HG03025 (cell line): ENCODE results near the gene ZBTB47.

Source experiments
- ATAC-seq: cut with Tn5 transposase; IDR thresholded peaks from one replicate; pipeline ENCODE4 v1.9.1; 2021; ENCODE audit warnings: mild to moderate bottlenecking, moderate library complexity; ENCODE audit not compliant: unreplicated experiment, low FRiP score

Gene ZBTB47

DNA sequence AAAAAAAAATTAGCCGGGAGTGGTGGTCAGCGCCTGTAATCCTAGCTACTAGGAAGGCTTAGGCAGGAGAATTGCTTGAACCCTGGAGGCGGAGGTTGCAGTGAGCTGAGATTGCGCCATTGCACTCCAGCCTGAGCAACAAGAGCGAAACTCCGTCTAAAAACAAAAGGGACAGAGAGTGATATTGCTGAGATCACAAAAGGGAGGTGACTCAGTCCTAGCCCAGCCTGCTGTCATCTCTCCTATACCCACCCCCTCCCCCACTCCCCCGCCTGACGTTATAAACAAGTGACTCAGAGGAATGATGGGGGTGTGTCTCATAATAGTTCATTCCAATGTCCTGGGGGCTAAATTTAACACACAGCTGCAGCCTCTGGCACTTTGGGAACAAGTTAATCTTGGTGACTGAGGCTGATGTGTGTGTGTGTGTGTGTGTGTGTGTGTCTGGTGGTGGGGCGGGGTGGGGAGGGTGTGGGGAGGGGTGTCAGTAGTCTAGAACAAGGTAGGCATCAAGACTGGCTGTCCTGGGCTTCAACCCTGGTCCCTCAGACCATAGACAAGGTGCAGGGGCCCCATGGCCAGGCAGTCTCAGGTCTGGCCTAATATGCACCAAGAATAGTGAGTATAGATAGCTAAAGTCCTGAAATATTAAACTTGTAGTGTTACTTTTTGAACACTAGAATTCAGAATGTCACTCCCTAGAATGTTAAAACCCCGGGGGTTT, 30.5 kb downstream of the ZBTB47 start:
- no peak for ATAC-seq

DNA sequence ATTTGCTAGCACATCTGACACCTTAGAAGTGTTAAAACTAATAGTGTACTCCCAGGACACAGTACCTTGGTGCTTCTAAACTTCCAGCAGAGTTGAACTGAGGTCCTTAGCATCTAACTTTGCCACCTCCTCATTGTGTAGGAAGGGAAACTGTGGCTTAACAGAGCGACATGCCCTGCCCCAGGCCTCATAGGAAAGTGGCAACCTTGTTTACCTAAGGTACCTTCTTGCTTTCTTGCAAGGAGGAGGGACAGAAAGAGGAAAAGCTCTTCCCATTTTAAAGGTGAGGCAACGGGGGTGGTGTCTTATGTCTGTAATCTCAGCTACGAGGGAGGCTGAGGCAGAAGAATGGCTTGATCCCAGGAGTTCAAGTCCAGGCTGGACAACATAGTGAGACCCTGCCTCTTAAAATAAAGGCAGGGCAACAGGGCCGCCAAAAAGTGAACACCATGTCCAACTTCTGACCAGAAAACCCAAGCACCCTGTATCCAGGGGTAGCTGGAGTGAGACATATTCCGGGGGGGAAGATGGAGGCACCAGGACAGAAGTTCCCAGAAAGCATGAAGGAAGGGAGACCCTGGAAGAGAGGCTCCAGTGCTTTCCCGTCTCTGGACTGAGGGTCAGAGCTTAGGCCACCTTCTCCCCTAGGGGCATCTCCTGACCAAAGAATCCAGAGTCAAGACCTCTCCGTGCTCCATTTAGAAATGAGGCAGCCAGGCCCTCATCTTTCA, 31.3 kb downstream of the ZBTB47 start:
- no peak for ATAC-seq

DNA sequence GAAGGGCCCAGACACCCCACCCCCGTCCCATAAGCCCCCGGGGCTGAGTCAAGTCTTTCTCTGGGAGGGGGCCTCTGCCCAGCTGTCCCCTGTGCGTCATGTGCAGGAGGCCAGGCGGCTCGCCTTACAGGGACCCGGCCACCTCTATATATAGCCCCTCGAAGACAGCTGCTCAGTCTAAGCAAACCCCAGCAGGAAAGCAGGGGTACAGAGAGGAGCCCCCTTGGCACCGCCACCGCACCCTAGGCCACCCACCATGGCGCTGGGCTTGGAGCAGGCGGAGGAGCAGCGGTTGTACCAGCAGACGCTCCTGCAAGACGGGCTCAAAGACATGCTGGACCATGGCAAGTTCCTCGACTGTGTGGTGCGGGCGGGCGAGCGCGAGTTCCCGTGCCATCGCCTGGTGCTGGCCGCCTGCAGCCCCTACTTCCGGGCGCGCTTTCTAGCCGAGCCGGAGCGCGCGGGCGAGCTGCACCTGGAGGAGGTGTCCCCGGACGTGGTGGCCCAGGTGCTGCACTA, 31.9 kb downstream of the ZBTB47 start, which contains the start of gene KLHL40:
TSS of gene KLHL40 (plus strand) at position 175 of the 519 bp plus-strand sequence. CDS start at position 257, 82 bp downstream.
- ATAC-seq = no peak

DNA sequence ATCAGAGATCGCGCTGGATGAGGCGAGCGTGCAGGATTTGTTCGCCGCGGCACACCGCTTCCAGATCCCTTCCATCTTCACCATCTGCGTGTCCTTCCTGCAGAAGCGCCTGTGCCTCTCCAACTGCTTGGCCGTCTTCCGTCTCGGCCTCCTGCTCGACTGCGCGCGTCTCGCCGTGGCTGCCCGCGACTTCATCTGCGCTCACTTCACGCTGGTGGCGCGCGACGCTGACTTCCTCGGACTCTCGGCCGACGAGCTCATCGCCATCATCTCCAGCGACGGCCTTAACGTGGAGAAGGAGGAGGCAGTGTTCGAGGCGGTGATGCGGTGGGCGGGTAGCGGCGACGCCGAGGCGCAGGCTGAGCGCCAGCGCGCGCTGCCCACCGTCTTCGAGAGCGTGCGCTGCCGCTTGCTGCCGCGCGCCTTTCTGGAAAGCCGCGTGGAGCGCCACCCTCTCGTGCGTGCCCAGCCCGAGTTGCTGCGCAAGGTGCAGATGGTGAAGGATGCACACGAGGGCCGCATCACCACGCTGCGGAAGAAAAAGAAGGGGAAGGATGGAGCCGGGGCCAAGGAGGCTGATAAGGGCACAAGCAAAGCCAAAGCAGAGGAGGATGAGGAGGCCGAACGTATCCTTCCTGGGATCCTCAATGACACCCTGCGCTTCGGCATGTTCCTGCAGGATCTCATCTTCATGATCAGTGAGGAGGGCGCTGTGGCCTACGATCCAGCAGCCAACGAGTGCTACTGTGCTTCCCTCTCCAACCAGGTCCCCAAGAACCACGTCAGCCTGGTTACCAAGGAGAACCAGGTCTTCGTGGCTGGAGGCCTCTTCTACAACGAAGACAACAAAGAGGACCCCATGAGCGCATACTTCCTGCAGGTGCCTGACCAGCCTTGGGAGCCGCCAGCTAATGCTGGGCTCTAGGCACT, 32.7 kb downstream of the ZBTB47 start:
- ATAC-seq = no peak

DNA sequence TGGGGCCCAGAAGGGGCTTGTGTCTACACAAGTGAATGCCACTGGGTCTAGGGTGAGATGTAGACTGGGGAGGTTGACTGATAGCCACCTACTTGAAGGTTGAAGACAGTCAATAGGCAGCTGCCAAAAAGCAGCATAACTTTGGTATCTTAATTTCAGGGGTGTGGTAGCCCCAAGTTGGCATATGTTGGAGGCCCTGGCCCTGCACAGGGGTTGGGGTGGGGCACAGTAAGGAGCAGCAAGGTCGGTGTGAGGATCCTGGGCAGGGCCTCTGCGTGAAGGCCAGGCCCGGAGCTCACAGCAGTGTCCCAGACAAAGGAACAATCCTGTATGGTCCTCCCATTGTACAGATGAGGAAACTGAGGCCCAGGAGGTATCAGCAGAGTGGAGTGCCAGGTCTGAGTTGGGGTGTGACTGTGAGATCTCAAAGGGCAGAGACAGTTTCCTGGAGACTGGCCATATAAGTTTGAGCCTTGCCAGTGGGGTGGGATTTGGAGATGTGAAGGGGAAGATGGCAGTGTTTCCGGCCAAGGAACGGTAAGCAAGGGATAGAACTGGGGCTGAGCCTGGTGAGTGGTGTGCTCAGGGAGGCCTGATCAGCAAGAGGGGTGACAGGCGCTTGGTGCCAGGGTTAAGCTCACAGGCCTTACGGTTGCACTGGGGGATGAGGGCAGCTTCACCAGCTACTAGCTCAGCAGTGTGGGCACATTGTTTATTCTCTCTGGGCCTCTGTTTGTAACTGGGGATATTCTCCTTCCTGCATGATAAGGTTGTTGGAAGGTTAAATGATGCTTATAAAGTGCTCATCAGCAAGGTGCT, 33.5 kb downstream of the ZBTB47 start:
- no peak for ATAC-seq

DNA sequence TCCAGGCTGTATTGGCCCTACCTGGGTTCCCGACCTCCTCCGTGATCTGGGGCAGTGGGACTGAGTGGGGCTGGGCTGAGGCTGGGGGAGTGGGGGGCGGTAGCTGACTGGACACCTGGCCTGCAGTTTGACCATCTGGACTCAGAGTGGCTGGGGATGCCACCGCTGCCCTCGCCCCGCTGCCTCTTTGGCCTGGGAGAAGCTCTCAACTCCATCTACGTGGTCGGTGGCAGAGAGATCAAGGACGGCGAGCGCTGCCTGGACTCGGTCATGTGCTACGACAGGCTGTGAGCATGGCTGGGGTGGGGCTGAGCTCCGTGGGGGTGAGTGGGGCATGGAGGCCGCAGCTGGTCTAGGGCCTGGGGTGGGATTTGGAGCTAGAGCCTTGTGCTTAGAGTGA, 34.5 kb downstream of the ZBTB47 start:
- ATAC-seq = no peak

DNA sequence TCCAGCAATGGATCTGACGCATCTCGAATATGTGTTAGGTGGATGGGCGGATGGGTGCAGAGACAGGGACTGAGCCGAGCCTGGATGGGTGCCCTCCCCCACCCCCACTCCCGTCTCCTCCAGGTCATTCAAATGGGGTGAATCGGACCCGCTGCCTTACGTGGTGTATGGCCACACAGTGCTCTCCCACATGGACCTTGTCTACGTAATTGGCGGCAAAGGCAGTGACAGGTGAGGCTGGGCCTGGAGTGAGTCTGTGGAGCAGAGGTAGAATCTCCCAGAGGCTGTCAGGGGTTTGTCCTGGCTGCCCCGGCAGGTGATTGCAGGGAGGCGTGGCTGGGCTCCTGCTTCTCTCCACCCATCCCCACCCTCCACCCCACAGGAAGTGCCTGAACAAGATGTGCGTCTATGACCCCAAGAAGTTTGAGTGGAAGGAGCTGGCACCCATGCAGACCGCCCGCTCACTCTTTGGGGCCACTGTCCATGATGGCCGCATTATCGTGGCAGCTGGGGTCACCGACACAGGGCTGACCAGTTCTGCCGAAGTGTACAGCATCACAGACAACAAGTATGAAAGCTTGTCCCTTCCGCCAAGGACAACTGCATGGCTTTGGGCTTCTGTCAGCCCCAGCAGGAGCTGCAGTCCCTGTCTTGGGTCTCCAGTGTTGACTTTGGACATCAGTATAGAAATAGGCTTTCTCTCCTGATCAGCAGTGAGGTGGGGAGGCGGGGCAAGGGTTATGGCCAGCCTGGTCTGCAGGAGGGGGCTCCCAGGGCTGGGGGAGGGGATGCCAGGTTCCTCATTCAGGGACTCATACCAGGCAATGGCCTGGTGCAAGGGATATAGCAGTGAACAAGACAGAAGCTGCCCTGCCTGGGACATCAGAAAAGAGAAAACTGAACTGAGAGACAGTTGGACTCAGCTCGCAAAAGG, 35.3 kb downstream of the ZBTB47 start:
- ATAC-seq = no peak

DNA sequence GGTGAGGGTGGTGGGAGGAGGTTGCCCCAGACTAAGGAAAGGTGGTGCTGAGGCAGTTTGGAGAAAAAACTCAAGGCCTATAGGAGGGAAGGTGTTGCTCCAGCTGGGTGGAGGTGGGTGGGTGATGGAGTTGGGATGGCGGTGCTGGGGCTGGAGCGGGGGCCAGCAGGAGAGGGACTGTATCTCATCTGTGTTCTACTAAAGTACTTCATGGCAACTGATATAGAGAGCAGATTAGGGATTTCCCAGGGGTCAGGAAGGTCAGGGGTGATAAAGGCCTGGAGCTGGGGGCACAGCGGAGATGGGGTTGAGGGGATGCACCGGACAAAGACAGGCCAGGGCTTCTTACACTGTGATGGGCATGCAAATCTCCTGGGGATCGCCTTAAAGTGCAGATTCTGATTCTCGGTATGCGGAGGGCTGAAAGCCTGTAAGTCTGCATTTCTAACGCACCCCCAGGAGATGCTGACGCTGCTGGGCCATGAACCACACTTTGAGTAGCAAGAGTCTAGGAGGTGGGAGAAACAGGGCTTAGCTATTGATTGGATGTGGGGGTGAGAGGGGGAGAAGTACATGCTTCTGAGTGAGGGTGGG, 36.0 kb downstream of the ZBTB47 start:
- no peak for ATAC-seq

DNA sequence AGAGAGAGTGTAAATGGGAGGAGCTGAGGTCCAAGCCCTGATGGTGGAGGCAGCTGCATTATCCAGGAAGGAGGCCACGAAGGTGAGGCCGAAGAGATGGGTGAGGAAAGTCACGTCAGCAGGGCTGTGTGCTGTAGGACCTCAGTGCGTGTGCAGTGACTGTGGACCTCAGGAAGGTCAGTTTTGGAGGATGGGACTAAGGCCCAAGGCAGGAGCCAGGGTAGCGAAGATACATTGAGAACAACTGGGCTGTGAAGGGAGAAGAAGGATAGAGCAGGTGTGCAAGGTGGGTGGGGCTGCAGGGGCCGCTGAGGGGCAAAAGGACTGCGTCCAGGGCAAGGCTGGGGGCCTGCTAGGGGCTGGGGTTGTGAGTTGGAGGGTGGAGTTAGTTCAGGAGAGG, 36.7 kb downstream of the ZBTB47 start:
- ATAC-seq = no peak

DNA sequence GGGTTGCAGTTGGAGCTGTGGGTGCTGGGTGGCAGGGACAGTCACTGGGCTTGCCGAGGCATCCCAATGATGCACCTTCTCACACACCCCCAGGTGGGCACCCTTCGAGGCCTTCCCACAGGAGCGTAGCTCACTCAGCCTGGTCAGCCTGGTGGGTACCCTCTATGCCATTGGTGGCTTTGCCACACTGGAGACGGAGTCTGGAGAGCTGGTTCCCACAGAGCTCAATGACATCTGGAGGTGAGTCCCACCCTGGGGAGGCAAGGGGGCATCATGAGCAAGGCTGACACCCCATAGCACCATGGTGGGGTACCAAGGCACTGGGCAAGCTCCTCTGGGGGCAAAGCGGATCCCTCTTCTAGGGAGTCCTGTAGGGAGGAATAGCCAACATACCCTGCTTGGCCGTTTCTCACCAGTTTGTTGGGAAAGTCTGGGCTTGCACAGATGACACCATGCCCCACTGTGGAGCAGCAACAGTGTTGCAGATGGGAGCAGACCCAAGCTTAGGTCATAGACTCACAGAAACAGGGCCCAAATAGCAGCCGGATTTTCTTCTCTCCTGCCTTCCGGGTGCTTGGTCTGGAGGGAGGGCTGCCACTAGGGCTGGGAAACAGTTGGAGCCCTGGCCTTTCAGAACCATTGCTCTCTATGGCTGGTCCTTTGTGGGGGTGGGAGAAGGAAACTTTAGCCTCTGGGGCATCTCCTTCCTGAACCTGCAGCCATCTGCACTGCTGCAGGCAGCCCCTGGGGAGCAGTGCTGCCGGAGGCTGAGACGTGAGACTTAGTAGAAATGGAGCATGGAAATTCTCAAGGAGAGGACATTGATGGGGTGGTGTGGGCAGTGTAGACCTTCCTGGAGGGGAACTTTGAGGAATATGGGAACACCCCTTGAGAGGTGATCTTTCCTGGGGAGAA, 37.5 kb downstream of the ZBTB47 start:
- ATAC-seq = no peak

DNA sequence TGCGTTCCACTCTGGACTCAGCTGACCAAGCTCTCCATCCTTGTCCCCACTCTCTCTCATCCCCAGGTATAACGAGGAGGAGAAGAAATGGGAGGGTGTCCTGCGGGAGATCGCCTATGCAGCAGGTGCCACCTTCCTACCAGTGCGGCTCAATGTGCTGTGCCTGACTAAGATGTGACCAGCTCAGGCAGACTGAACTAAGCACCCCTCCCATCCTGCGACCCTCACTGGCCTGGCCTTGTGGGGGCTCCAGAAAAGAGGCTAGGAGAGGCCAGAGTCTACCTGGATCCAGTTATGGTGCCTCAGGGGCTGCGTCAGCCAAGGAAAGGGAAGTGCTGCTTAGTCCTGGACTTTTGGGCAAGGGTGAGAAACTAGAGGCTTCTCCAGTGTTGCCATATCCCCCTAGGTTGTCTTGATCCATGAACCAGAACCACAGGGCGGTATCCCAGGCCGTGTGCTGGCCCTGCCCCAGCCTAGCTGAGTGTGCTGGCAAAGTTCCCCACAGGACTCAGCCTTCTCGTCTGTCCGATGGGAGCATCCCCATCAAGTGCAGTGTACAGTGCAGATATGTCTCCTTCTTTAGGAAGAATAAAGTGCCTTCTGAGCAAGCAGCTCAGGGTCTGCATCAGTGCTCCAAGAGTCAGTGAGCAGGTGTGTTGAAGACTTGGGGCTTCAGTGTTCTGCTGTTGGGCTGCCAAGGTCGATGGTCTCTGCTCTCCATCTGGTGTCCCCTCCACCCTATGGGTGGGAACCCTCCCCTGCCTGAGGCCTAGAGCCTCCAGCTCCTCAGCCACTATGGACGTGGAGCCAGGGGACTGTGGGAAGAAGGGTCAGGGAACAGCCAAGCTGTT, 38.5 kb downstream of the ZBTB47 start:
- no peak for ATAC-seq

DNA sequence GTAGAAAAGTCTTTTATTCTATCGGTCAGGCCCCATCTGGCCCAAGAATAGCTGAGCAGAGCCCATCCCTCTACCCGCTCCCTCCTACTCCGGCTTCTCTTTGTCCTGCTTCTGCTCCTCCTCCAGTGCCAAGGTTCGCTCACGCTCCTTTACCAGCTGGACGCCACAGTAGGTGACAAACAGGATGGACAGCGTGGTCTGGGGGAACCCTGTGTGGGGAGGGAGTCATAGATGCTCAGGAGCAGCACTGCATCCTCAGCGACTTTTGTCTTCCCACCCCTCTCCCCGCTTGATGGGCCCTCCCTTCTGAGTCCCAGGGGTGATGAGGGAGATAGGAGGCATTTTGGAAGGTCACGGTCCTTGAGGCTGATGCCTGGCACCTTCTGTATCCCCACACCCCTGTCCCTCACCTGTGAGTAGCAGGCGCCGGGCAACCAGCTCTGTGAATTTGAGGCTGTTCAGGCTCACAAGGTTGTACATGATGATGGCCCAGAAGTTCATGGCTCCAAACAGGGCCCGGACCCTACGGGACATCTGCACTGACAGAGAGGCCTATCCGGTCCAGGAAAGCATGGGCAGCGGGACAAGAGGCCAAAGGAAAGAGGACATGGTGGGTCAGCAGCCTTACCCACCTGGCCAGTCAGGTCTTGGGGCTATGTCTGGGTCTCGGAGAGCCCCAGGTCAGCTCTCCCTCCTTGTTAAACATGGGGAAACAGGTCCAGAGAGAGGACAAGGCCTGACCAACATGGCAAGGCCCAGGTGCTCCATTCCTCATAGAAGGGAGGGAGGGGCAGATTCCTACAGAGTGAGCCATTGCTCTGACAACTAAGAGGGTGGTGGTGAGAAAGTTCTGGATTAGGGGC, 39.4 kb downstream of the ZBTB47 start:
- ATAC-seq = no peak

DNA sequence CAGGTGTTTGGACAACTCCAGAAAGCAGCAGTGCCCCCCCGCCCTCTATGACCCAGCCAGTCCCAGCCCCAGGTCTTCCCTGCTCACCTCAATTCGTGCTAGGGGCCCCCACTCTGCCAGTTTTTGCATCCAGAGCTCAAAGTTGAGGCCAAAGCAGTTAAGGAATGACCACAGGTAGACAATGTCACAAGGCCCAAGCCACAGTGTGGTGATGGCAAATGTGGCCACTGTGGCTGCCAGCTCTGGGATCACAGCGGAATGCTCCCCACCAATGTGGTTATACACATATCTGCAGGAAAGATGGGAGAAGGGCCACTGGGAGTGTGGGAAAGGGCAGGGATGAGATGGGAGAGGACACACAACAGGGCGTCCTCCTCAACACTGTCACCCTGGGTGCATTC, 40.0 kb downstream of the ZBTB47 start:
- no peak for ATAC-seq

DNA sequence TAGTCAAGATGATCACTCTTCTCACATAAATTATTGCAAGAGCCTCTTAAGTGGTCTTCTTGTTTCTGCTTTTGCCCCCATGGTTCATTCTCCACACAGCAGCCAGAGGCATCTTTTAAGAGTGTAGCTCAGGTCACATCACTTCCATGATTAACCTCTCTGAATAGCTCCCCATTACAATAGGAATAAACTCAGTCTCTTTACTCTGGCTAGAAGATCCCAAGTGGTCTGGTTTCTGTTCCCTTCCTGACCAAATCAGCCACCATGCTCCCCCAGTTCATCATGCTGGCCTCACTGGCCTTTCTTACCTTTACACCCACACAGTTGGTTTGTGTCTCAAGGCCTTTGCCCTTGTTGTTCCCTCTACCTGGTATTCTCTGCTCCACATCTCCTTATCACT, 40.9 kb downstream of the ZBTB47 start:
- ATAC-seq = no peak
